ENCODE data around the gene RHAG. TPM values are rescaled to one million over a fixed set of nuclear protein-coding genes. Genes with fewer than 3 reads are reported as not detected.

Gene RHAG
- total RNA-seq, 2 experiments from 2014 or later: not detected

DNA sequence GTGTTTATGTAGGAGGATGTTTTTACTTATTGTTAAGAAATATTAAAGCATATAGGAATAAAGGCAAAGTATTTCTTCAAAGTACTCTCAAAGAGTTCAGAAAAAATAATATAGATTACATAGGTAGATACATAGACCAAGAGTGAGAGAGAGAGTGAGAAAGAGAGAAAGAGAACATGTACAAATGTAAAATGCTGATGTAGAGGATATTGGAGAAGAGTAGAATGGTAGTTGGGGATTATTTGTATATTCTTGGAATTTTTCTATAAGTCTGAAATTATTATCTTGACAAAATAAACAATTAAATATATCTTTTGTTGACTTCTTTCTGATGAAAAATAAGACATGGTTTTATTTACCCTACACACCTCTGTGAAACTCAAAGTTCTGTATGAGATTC is 57.0 kb downstream of the RHAG start:
- Histone ChIP-seq H2AFZ (ENCODE audit: low read length) (no peak overlapping the region), H3K9me3 (ENCODE audit: low read length) (no peaks in the 10 kb centered on the region), H3K36me3 (ENCODE audit: insufficient read depth, low read length) (no peaks in the 10 kb centered on the region), H3K79me2 (ENCODE audit: insufficient read depth, low read depth, low read length) (no peaks in the 10 kb centered on the region), H3K27ac (ENCODE audit: low read depth, low read length, poor library complexity, severe bottlenecking) (no peak overlapping the region), H3K4me3 (ENCODE audit: low read depth, low read length, poor library complexity, severe bottlenecking) (no peak overlapping the region), H3K9me2 (ENCODE audit: insufficient read depth, low read length) (no peaks in the 10 kb centered on the region), H3K4me1 (ENCODE audit: insufficient read depth, low read length, poor library complexity, severe bottlenecking) (no peaks in the 10 kb centered on the region), H3K4me2 (ENCODE audit: low read length) (no peak overlapping the region), H4K20me1 (ENCODE audit: insufficient read depth, low read length) (no peaks in the 10 kb centered on the region)
- intact Hi-C loops (cut with micrococcal nuclease; ENCODE audit: unreplicated experiment): no loop called here
- BruUV-seq (replicated peaks): no TSS peak
- TF ChIP-seq EZH2phosphoT487 (IDR thresholded peaks at IDR 0.05; ENCODE audit: borderline replicate concordance, low read depth, low read length) (no peak), CTCF (conservative IDR thresholded peaks at IDR 0.05; ENCODE audit: low read length) (no peak)
- DNase-seq (ENCODE audit: low spot score): no peak
- POLR2A ChIA-PET: no interaction called here
- CTCF ChIA-PET (ENCODE audit: unreplicated experiment): no interaction called here

- Histone ChIP-seq H3K9me3 (ENCODE audit: low read length) (no peaks in the 10 kb centered on the region), H3K79me2 (ENCODE audit: insufficient read depth, low read depth, low read length) (no peaks in the 10 kb centered on the region), H3K36me3 (ENCODE audit: insufficient read depth, low read length) (no peaks in the 10 kb centered on the region), H3K4me1 (ENCODE audit: insufficient read depth, low read length, poor library complexity, severe bottlenecking) (no peaks in the 10 kb centered on the region), H4K20me1 (ENCODE audit: insufficient read depth, low read length) (no peaks in the 10 kb centered on the region), H2AFZ (ENCODE audit: low read length) (no peak overlapping the region), H3K27ac (ENCODE audit: low read depth, low read length, poor library complexity, severe bottlenecking) (no peak overlapping the region), H3K4me3 (ENCODE audit: low read depth, low read length, poor library complexity, severe bottlenecking) (no peak overlapping the region), H3K9me2 (ENCODE audit: insufficient read depth, low read length) (no peaks in the 10 kb centered on the region), H3K4me2 (ENCODE audit: low read length) (no peak overlapping the region)
- CTCF ChIA-PET (ENCODE audit: unreplicated experiment): no interaction called here
- no peak for DNase-seq (ENCODE audit: low spot score)
- POLR2A ChIA-PET: no interaction called here
- BruUV-seq (replicated peaks): no TSS peak
- intact Hi-C loops (cut with micrococcal nuclease; ENCODE audit: unreplicated experiment): no loop called here
- TF ChIP-seq EZH2phosphoT487 (IDR thresholded peaks at IDR 0.05; ENCODE audit: borderline replicate concordance, low read depth, low read length) (no peak), CTCF (conservative IDR thresholded peaks at IDR 0.05; ENCODE audit: low read length) (no peak)
Observed at GRCh38 chr6:49576618-49577017, 60.0 kb downstream of the RHAG start.

DNA sequence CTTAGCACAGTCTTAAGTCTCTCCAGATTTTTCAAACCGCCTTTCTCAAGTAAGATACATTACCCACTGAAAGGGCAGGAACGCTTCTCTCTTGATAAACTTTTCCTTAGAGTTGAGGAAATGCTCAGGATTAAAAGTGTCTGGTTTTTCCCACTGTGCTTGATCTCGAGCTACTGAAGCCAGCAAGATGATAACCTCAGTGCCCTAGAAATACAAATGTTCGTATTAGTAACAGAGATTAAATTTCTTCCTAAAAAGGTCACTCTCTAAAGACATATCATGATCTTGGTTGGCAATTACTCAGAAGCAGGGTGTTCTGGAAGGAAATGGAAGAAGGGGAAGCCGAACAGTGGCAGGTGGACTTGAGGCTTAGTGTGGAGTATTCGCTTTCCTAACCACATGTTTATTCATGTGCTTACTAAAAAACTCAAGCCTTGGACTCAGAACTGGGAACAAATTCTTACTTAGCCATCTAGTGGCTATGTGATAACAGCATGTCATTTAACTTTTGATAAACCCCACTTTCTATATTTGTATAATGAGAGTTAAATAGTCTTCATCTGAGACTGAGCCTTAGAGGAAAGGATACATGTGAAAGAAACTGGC is 66.1 kb downstream of the RHAG start:
- Histone ChIP-seq H3K9me3 (ENCODE audit: low read length) (no peaks in the 10 kb centered on the region), H3K4me2 (ENCODE audit: low read length) (no peak overlapping the region), H3K79me2 (ENCODE audit: insufficient read depth, low read depth, low read length) (no peaks in the 10 kb centered on the region), H3K4me1 (ENCODE audit: insufficient read depth, low read length, poor library complexity, severe bottlenecking) (no peaks in the 10 kb centered on the region), H3K9me2 (ENCODE audit: insufficient read depth, low read length) (no peaks in the 10 kb centered on the region), H3K36me3 (ENCODE audit: insufficient read depth, low read length) (no peaks in the 10 kb centered on the region), H2AFZ (ENCODE audit: low read length) (no peak overlapping the region), H3K4me3 (ENCODE audit: low read depth, low read length, poor library complexity, severe bottlenecking) (no peak overlapping the region), H4K20me1 (ENCODE audit: insufficient read depth, low read length) (no peaks in the 10 kb centered on the region), H3K27ac (ENCODE audit: low read depth, low read length, poor library complexity, severe bottlenecking) (no peak overlapping the region)
- intact Hi-C loops (cut with micrococcal nuclease; ENCODE audit: unreplicated experiment): no loop called here
- ChIA-PET POLR2A (interaction anchor here (0.5 to 0.6 kb wide), 2 partner anchors 16 to 477 kb away, joined by 3 read pairs; no protein-coding TSS in a partner anchor), CTCF (ENCODE audit: unreplicated experiment) (no interaction called here)
- no peak for DNase-seq (ENCODE audit: low spot score)
- no peak for TF ChIP-seq EZH2phosphoT487 (IDR thresholded peaks at IDR 0.05; ENCODE audit: borderline replicate concordance, low read depth, low read length)
- TF ChIP-seq CTCF (conservative IDR thresholded peaks at IDR 0.05; ENCODE audit: low read length): no peak
- no TSS peak for BruUV-seq (replicated peaks)

Data from OCI-LY7 (cell line).